ENCODE measurements around the gene GRB2.

GRCh38 chr17:75388476-75389030, 16.9 kb downstream of the GRB2 start:
- TF ChIP-seq CTCF (IDR thresholded peaks at IDR 0.05) (no peak), POLR2A (IDR thresholded peaks at IDR 0.05) (no peak)

All from lower leg skin (tissue), 3 donors.